CD4-positive, CD25-positive, alpha-beta regulatory T cell (primary cell): ENCODE data around the gene RPUSD4. TPM values are rescaled to one million over a fixed set of nuclear protein-coding genes. Genes with fewer than 3 reads are reported as not detected.

Source experiments
- ATAC-seq, 2 donors: fragments of 150-1000 bp; cut with Tn5 transposase; one replicate each; pipeline ENCODE4 v1.10.0; 2021; ENCODE audit warnings: low read depth in 2 of 2, moderate number of reproducible peaks in 2 of 2, moderate library complexity in 1 of 2
- DNase-seq, 3 donors: peaks; one replicate each; pipeline versions ENCODE4 v3.0.0 to v3.0.0-alpha.2; 2012 to 2022; ENCODE audit warnings: mixed read lengths in 1 of 3
- H3K27ac ChIP-seq: one replicate; pipeline ENCODE4 v1.7.0; 2013; ENCODE audit warnings: mild to moderate bottlenecking, low read length; ENCODE audit not compliant: insufficient read depth, poor library complexity, severe bottlenecking
- H3K27me3 ChIP-seq: one replicate; pipeline ENCODE4 v1.7.0; 2013; ENCODE audit warnings: low read length; ENCODE audit not compliant: control insufficient read depth, insufficient read depth
- H3K36me3 ChIP-seq: one replicate; pipeline ENCODE4 v1.7.0; 2013; ENCODE audit warnings: mild to moderate bottlenecking, low read length, moderate library complexity; ENCODE audit not compliant: control insufficient read depth, insufficient read depth
- H3K4me1 ChIP-seq: 2 replicates; pipeline ENCODE4 v1.7.0; 2013; ENCODE audit warnings: mild to moderate bottlenecking, low read length; ENCODE audit not compliant: insufficient read depth, control insufficient read depth, poor library complexity, severe bottlenecking
- H3K4me3 ChIP-seq: one replicate; pipeline ENCODE4 v1.7.0; 2013; ENCODE audit warnings: low read depth, mild to moderate bottlenecking, low read length, moderate library complexity
- H3K9me3 ChIP-seq, 2 experiments: 1 replicate in 1 of 2; 2 replicates in 1 of 2; pipeline ENCODE4 v1.7.0; 2013; ENCODE audit warnings: low read length in 2 of 2, mild to moderate bottlenecking in 1 of 2, moderate library complexity in 1 of 2; ENCODE audit not compliant: control insufficient read depth in 2 of 2
- H3K27ac Mint-ChIP-seq, 3 donors: one replicate each; pipeline ENCODE4 v1.8.0; 2020 to 2022; ENCODE audit warnings: mild to moderate bottlenecking in 3 of 3, mixed read lengths in 3 of 3, moderate library complexity in 2 of 3
- H3K27me3 Mint-ChIP-seq: one replicate; pipeline ENCODE4 v1.8.0; 2022; ENCODE audit warnings: mild to moderate bottlenecking, mixed read lengths
- H3K36me3 Mint-ChIP-seq: one replicate; pipeline ENCODE4 v1.8.0; 2020; ENCODE audit warnings: mixed read lengths
- H3K4me1 Mint-ChIP-seq, 4 donors: one replicate each; pipeline ENCODE4 v1.8.0; 2020 to 2022; ENCODE audit warnings: mixed read lengths in 4 of 4, mild to moderate bottlenecking in 1 of 4
- H3K4me3 Mint-ChIP-seq, 4 donors: one replicate each; pipeline ENCODE4 v1.8.0; 2020 to 2022; ENCODE audit warnings: mild to moderate bottlenecking in 4 of 4, mixed read lengths in 4 of 4, moderate library complexity in 3 of 4
- H3K9me3 Mint-ChIP-seq, 7 donors: one replicate each; pipeline ENCODE4 v1.8.0; 2020 to 2022; ENCODE audit warnings: mixed read lengths in 7 of 7, mild to moderate bottlenecking in 3 of 7, moderate library complexity in 2 of 7
- polyA plus RNA-seq, 4 donors: library from polyadenylated mRNA; unstranded; fragments of 300-500 nt; fragmentation: Illumina TruSeq; gene quantifications; one replicate each; pipeline ENCODE4 v1.2.3, GENCODE V29; 2021
- total RNA-seq: library from RNA; stranded (reverse); gene quantifications from one replicate; pipeline ENCODE4 v1.2.3, GENCODE V29; 2022

Gene RPUSD4
- total and polyA plus RNA-seq, 5 donors from 2014 or later: 20.0 to 34.8 (median 25.0) TPM

- peaks cover 0 to 4% (median 2%) of the 10 kb centered on the region in 4 donors for H3K4me1 Mint-ChIP-seq
- no peak overlapping the region for H3K4me3 ChIP-seq
- H3K36me3 Mint-ChIP-seq: peaks cover 22% of the 10 kb centered on the region
- no peak overlapping the region for H3K4me3 Mint-ChIP-seq
- DNase-seq (no peak), ATAC-seq (no peak)
- H3K9me3 Mint-ChIP-seq: no peaks in the 10 kb centered on the region
- no peaks in the 10 kb centered on the region for H3K27me3 ChIP-seq
- no peaks in the 10 kb centered on the region for H3K9me3 ChIP-seq
- H3K27ac ChIP-seq: no peak overlapping the region
- no peak overlapping the region for H3K27ac Mint-ChIP-seq
- no peaks in the 10 kb centered on the region for H3K27me3 Mint-ChIP-seq
- H3K4me1 ChIP-seq: no peaks in the 10 kb centered on the region
- peaks cover 11% of the 10 kb centered on the region for H3K36me3 ChIP-seq
Observed at GRCh38 chr11:126186708-126187529, 24.5 kb downstream of the RPUSD4 start.

- no peak for ATAC-seq
- no peak overlapping the region for H3K4me3 Mint-ChIP-seq
Observed at GRCh38 chr11:126186025-126186698, 25.3 kb downstream of the RPUSD4 start.

GRCh38 chr11:126185259-126186024 is 26.0 kb downstream of the RPUSD4 start:
- H3K36me3 ChIP-seq: no peaks in the 10 kb centered on the region
- DNase-seq: no peak
- H3K27me3 Mint-ChIP-seq: no peaks in the 10 kb centered on the region

More at GRCh38 chr11:126186025-126186698, 25.3 kb downstream of the RPUSD4 start:
- H3K4me3 ChIP-seq: no peak overlapping the region
- Mint-ChIP-seq H3K36me3 (peaks cover 19% of the 10 kb centered on the region), H3K4me1 (peaks cover 0 to 4% (median 1%) of the 10 kb centered on the region in 4 donors), H3K9me3 (no peaks in the 10 kb centered on the region), H3K27me3 (no peaks in the 10 kb centered on the region), H3K27ac (no peak overlapping the region)
- no peaks in the 10 kb centered on the region for H3K9me3 ChIP-seq
- peaks cover 5% of the 10 kb centered on the region for H3K36me3 ChIP-seq
- H3K27ac ChIP-seq: no peak overlapping the region
- H3K27me3 ChIP-seq: no peaks in the 10 kb centered on the region
- DNase-seq: no peak
- no peaks in the 10 kb centered on the region for H3K4me1 ChIP-seq

GRCh38 chr11:126182787-126183445 is 28.5 kb downstream of the RPUSD4 start:
- H3K9me3 Mint-ChIP-seq: no peaks in the 10 kb centered on the region
- Histone ChIP-seq H3K9me3 (no peaks in the 10 kb centered on the region), H3K27ac (no peak overlapping the region), H3K27me3 (no peaks in the 10 kb centered on the region), H3K4me1 (no peaks in the 10 kb centered on the region), H3K4me3 (no peak overlapping the region), H3K36me3 (no peaks in the 10 kb centered on the region)
- DNase-seq (no peak), ATAC-seq (no peak)
- H3K4me1 Mint-ChIP-seq: peaks cover 0 to 2% (median 0%) of the 10 kb centered on the region in 4 donors
- no peak overlapping the region for H3K27ac Mint-ChIP-seq
- H3K36me3 Mint-ChIP-seq: peaks cover 7% of the 10 kb centered on the region
- no peaks in the 10 kb centered on the region for H3K27me3 Mint-ChIP-seq
- H3K4me3 Mint-ChIP-seq: no peak overlapping the region

More at GRCh38 chr11:126185259-126186024, 26.0 kb downstream of the RPUSD4 start:
- H3K27ac Mint-ChIP-seq: no peak overlapping the region
- H3K4me3 Mint-ChIP-seq: no peak overlapping the region
- Histone ChIP-seq H3K27ac (no peak overlapping the region), H3K4me3 (no peak overlapping the region), H3K27me3 (no peaks in the 10 kb centered on the region), H3K4me1 (no peaks in the 10 kb centered on the region), H3K9me3 (no peaks in the 10 kb centered on the region)
- H3K36me3 Mint-ChIP-seq: peaks cover 13% of the 10 kb centered on the region
- H3K9me3 Mint-ChIP-seq: no peaks in the 10 kb centered on the region
- ATAC-seq: no peak
- peaks cover 0 to 3% (median 1%) of the 10 kb centered on the region in 4 donors for H3K4me1 Mint-ChIP-seq

GRCh38 chr11:126181939-126182730 is 29.3 kb downstream of the RPUSD4 start:
- H3K4me1 ChIP-seq: no peaks in the 10 kb centered on the region
- H3K9me3 Mint-ChIP-seq: no peaks in the 10 kb centered on the region
- H3K4me3 Mint-ChIP-seq: no peak overlapping the region
- no peaks in the 10 kb centered on the region for H3K27me3 ChIP-seq
- no peaks in the 10 kb centered on the region for H3K27me3 Mint-ChIP-seq
- H3K27ac ChIP-seq: no peak overlapping the region
- no peaks in the 10 kb centered on the region for H3K36me3 ChIP-seq
- peaks cover 0 to under 1% (median 0%) of the 10 kb centered on the region in 4 donors for H3K4me1 Mint-ChIP-seq
- peaks cover 5% of the 10 kb centered on the region for H3K36me3 Mint-ChIP-seq
- no peak for ATAC-seq
- H3K4me3 ChIP-seq: no peak overlapping the region
- H3K9me3 ChIP-seq: no peaks in the 10 kb centered on the region
- no peak overlapping the region for H3K27ac Mint-ChIP-seq
- no peak for DNase-seq

- Histone ChIP-seq H3K4me3 (no peak overlapping the region), H3K36me3 (no peaks in the 10 kb centered on the region), H3K9me3 (no peaks in the 10 kb centered on the region), H3K27me3 (no peaks in the 10 kb centered on the region), H3K4me1 (no peaks in the 10 kb centered on the region), H3K27ac (no peak overlapping the region)
- no peak for DNase-seq
- H3K9me3 Mint-ChIP-seq: no peaks in the 10 kb centered on the region
- H3K36me3 Mint-ChIP-seq: no peaks in the 10 kb centered on the region
- ATAC-seq: no peak
- H3K4me1 Mint-ChIP-seq: no peaks in the 10 kb centered on the region
- no peak overlapping the region for H3K27ac Mint-ChIP-seq
- no peak overlapping the region for H3K4me3 Mint-ChIP-seq
- no peaks in the 10 kb centered on the region for H3K27me3 Mint-ChIP-seq
Observed at GRCh38 chr11:126176853-126177470, 34.5 kb downstream of the RPUSD4 start.
